Muscle of back (tissue), 11 donors: ENCODE measurements around the gene HBG2. TPM values are rescaled to one million over a fixed set of nuclear protein-coding genes. Genes with fewer than 3 reads are reported as not detected.
"Not testable (repeated sequence)": the region's sequence is repeated elsewhere in the genome, so short reads cannot be mapped to it uniquely, and the experiment has no call there.

Experiments
- DNase-seq, 3 donors: peaks; one replicate each; pipeline versions ENCODE4 v3.0.0 to v3.0.0-alpha.2; 2013
- polyA plus RNA-seq, 10 donors: library from polyadenylated mRNA; unstranded; fragments of 120-200 nt; gene quantifications; one replicate each; pipeline ENCODE4 v1.2.1, GENCODE V29; 2013; ENCODE audit not compliant: insufficient read length in 10 of 10

Gene HBG2
- polyA plus RNA-seq, 10 donors: 2,782 to 38,425 (median 6,490) TPM

DNA sequence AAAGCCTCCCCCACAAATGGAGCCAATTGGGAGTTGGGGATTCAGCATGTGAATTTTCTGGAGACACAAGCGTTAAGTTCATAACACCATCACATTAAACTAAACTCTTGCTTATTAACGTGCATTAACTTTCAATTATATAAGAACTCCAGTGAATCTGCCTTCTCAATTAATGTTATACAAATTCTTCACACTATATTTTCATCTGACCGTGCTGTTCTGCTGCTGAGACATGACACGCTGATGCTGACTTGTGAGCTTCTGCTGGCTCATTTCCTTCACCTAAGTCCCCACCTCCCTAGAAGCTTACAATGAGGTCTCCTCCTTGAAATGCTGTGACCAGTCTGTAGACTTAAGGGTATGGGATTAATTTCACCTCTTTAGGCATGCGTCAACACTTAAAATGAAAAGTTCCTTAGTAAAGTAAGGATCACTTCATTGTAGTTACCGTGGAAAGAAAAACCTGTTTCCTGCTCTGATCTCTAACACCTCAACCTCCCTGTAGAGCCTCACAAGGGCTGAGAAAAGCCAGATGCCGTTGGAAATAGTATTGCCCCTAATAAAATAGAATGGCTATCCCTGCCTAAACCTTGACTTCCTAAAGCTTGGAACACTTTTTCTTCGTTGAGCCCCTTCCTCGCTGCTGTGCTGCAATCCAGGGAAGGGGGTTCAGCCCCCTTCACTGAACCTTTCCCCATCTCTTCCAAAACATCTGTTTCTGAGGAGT lies 2.2 kb downstream of the HBG2 start:
- no peak for DNase-seq

DNA sequence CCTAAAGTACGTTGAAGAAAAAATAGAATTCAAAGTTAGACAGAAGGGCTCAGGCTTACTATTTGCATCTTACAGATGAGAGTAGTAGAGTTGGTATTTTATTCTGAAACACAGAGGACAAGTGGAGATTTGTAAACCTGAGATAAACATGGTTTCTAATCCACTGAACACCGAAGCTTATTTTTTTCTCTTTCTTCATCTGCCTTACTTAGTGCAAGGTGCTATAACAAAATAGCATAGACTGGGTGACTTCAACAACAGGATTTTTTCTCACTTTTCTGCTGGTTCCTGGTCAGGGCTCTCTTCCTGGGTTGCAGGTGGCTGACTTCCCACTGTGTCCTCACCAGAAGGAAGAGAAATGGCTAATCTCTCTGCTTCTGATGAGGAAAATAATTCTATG lies 2.8 kb downstream of the HBG2 start:
- DNase-seq: no peak

- DNase-seq: no peak
Measured at GRCh38 chr11:5250543-5251204, 3.9 kb downstream of the HBG2 start.

DNA sequence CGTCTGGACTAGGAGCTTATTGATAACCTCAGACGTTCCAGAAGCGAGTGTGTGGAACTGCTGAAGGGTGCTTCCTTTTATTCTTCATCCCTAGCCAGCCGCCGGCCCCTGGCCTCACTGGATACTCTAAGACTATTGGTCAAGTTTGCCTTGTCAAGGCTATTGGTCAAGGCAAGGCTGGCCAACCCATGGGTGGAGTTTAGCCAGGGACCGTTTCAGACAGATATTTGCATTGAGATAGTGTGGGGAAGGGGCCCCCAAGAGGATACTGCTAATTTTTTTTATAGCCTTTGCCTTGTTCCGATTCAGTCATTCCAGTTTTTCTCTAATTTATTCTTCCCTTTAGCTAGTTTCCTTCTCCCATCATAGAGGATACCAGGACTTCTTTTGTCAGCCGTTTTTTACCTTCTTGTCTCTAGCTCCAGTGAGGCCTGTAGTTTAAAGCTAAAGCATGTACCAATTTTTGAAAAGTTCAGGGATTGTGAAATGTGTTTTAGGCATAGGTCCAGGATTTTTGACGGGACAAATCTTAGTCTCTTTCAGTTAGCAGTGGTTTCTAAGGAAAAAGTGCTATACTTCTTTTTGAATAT lies 4.7 kb downstream of the HBG2 start, which contains the start of gene HBG1:
Gene HBG1, minus strand, starts transcription at position 51 of the 590 bp plus-strand sequence. CDS start 53 bp downstream, outside the sequence.
- DNase-seq: not testable (repeated sequence)

GRCh38 chr11:5248498-5248897 lies 6.1 kb downstream of the HBG2 start:
- not testable (repeated sequence) for DNase-seq

DNA sequence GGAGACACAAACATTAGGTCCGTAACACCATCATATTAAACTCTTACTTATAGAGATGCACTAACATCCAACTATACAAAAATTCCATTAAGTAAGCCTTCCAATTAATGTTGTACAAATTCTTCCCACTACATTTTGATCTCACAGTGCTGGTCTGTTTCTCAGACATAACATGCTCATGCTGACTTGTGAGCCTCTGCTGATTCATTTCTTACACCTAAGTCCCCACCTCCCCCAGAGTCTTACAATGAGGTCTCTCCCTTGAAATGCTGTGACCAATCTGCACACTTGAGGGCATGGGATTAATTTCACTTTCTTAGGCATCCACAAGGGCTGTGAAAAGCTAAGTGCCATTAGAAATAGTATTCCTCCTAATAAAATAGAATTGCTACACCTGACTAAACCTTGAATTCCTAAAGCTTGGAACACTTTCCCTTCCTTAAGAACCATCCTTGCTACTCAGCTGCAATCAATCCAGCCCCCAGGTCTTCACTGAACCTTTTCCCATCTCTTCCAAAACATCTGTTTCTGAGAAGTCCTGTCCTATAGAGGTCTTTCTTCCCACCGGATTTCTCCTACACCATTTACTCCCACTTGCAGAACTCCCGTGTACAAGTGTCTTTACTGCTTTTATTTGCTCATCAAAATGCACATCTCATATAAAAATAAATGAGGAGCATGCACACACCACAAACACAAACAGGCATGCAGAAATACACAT lies 6.9 kb downstream of the HBG2 start:
- no peak for DNase-seq

DNA sequence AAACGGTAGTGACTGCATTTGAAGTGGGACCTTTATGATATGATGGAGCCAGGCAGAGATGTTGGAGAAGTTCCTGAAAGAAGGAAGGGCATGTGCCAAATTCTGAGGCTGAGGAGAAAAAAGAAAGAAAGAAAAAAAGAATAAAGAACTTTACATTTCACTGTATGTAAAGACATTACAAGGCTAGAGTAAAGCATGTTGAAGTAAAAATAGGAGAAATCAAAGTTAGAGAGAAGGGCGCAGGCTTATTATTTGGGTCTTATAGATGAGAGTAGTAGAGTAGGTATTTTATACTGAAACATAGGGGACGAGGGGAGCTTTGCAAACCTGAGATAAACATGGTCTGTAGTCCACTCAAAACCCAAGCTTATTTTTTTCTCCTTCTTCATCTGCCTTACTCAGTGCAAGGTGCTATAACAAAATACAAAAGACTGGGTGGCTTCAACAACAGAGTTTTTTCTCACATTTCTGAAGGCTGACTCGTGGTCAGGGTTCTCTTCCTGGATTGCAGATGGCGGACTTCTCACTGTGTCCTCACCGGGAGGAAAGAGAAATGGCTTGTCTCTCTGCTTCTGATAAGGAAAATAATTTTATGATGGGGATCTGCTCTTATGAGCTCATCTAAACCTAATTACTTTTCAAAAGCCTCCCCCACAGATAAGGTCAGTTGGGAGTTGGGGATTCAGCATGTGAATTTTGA lies 7.7 kb downstream of the HBG2 start:
- DNase-seq: no peak

GRCh38 chr11:5245155-5245554 lies 9.4 kb downstream of the HBG2 start:
- DNase-seq: no peak

DNA sequence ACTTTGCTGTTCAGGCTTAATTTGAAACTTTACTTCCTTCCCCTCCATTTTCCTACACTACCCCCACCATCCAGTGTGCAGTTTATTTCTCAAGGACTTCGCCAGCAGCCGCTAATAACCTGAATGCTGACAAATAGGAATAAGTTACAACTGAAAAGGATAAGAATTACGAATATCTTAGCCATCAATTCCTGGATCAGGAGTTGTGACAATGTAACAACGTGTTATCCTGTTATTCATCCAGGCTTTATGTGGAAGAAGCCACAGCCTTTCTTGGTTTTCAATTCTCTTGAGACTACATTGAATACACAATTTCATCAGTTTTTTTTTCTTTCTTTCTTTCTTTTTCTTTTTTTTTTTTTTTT lies 10.8 kb downstream of the HBG2 start:
- no peak for DNase-seq

- no peak for DNase-seq
Measured at GRCh38 chr11:5242933-5243815, 11.4 kb downstream of the HBG2 start.

- DNase-seq: no peak
Measured at GRCh38 chr11:5242208-5242607, 12.4 kb downstream of the HBG2 start.

- no peak for DNase-seq
Measured at GRCh38 chr11:5241458-5241857, 13.1 kb downstream of the HBG2 start.

- no peak for DNase-seq
Measured at GRCh38 chr11:5240458-5240857, 14.1 kb downstream of the HBG2 start.

DNA sequence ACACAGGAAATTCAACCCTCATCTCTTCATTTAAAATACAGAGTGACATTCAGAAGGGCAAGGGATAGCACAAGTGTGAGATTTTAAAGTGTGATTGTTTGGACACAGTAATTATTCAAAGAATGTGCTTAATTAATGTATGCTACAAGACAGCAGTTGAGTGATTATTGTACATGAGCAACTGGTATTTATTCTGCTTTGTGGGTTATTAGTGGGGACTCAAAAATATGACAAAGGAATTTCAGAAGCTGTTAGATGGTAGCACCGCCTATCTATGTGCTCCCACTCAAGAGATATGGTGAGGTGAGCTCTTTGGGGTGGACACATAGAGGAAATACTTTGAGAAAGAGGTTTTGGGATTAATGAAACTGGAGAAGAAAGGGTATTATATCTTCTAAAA lies 14.5 kb downstream of the HBG2 start:
- no peak for DNase-seq

DNA sequence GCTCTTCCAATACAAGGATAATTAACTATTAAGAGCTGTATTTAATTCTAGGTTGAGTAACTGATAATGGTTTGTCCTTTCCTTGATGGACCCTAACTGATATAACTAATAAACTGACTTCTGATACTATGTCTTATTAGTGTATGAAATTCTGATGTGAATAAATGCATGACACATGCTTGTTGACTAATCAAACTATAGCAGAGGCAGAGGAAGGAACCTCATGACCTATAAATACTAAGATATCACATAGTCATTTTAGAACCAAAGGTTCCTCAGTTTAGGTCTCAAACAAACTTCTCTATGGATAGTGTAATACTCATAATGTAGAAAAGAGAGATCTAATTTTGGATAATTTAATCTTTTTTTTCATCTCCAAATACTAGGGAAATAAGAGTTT lies 15.5 kb downstream of the HBG2 start:
- no peak for DNase-seq

DNA sequence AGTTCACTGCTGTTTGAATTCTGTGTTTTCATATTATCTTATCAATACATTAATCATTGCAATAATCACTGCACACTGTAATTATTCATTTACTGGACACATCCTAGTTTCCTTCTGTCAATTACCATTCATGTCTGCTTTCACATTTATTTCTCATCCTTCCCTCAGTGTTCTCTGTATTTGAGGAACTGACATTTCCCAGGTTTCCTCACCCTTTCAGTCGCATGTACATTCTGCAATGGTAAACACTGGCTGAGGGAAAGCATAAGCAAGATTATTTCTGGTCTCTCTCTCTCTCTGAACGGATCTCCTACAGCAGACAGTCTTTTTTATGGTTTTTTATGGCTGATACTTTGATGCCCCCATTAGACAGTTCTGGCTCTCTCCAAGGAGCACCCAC lies 16.1 kb downstream of the HBG2 start:
- no peak for DNase-seq

DNA sequence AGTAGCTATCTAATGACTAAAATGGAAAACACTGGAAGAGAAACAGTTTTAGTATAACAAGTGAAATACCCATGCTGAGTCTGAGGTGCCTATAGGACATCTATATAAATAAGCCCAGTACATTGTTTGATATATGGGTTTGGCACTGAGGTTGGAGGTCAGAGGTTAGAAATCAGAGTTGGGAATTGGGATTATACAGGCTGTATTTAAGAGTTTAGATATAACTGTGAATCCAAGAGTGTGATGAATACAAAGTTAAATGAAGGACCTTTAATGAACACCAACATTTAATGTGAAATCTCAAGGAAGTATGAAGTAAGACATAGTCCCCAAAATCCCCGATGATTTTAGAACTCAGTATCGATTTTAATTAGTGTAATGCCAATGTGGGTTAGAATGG lies 17.2 kb downstream of the HBG2 start:
- no peak for DNase-seq

DNA sequence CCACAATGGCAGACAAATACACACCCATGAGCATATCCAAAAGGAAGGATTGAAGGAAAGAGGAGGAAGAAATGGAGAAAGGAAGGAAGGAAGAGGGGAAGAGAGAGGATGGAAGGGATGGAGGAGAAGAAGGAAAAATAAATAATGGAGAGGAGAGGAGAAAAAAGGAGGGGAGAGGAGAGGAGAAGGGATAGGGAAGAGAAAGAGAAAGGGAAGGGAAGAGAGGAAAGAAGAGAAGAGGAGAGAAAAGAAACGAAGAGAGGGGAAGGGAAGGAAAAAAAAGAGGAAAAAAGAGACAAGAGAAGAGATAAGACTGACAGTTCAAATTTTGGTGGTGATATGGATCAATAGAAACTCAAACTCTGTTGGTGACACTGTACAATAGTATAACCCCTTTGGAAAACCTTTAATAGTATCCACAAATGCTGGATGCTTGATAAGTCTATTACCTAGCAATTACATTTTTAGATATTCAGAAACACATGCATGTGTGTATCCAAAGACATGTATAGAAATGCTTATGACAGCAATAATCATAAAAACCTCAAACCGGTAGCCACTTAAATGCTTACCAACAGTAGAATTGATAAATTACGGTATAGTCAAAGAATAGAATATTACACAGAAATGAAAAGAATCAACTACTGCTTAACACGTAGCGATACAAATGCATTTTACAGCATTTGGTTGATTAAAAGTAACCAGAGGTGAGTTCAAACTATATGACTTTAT lies 19.1 kb downstream of the HBG2 start:
- DNase-seq: no peak

DNA sequence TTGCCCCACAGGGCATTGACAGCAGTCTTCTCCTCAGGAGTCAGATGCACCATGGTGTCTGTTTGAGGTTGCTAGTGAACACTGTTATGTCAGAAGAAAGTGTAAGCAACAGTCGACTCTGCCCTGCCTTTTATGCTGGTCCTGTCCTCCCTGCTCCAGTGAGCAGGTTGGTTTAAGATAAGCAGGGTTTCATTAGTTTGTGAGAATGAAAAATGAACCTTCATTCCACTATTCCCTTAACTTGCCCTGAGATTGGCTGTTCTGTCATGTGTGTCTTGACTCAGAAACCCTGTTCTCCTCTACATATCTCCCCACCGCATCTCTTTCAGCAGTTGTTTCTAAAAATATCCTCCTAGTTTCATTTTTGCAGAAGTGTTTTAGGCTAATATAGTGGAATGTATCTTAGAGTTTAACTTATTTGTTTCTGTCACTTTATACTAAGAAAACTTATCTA lies 20.2 kb downstream of the HBG2 start, which contains the start of gene HBD:
Gene HBD, minus strand, starts transcription at position 103 of the 454 bp plus-strand sequence. Its CDS starts 50 bp downstream, at position 53.
- no peak for DNase-seq

GRCh38 chr11:5233307-5233706 lies 21.3 kb downstream of the HBG2 start:
- DNase-seq: no peak
